H1 (cell line): ENCODE results near the gene C20orf173. TPM values are rescaled to one million over a fixed set of nuclear protein-coding genes. Genes with fewer than 3 reads are reported as not detected.

Experiments used
- EGR1 ChIP-seq: IDR thresholded peaks from 2 replicates; pipeline ENCODE4 v1.6.1; 2011; ENCODE audit warnings: low read depth, low read length, borderline replicate concordance
- polyA plus RNA-seq, 7 experiments: library from polyadenylated mRNA; depleted of rRNA in 3 of 7; stranded (reverse) in 5 of 7; unstranded in 2 of 7; fragments of >200 nt in 5 of 7; fragments of 200-250 nt in 2 of 7; gene quantifications; 1 replicate in 5 of 7; 2 replicates in 1 of 7; 4 replicates in 1 of 7; pipeline versions ENCODE4 v1.2.1 to v1.2.3, GENCODE V29; 2011 to 2013; ENCODE audit warnings: missing spikeins in 2 of 7, mixed read lengths in 2 of 7
- total RNA-seq: library from RNA; stranded (reverse); fragmentation: NEBNext Ultra II Directional; extraction: Animal tissue kit (Norgen Biotek cat#: 25700); gene quantifications from 2 replicates; pipeline ENCODE4 v1.2.1, GENCODE V29; 2021

The C20orf173 gene
- total and polyA plus RNA-seq, 2 of the 8 experiments (the other 6 are each of a cell fraction or from before 2014, with no cell fraction given): not detected

GRCh38 chr20:35529552-35529951 is at the start of gene C20orf173 (continued):
- no peak for TF ChIP-seq EGR1
- TF ChIP-seq, all 59 proteins: peak for 0
